Esophagus muscularis mucosa (tissue), 4 donors: ENCODE measurements around the gene C1QTNF5.

Experiments used
- EP300 ChIP-seq: sonication (generic); formaldehyde crosslinking; IDR thresholded peaks from one replicate; pipeline ENCODE4 v1.6.1; 2017; ENCODE audit warnings: antibody characterized with exemption
- POLR2A ChIP-seq: fragments of 450-650 bp; IDR thresholded peaks from one replicate; pipeline ENCODE4 v1.6.1; 2017; ENCODE audit warnings: antibody characterized with exemption, moderate library complexity, mild to moderate bottlenecking, low read depth
- TF ChIP-seq, protein P1 (sequence below), 3 experiments: fragments of 200-600 bp in 2 of 3; fragments of 450-650 bp in 1 of 3; sonication (generic) in 2 of 3; IDR thresholded peaks; one replicate each; pipeline ENCODE4 v1.5.1; 2017 to 2019; ENCODE audit warnings: antibody characterized with exemption in 3 of 3, mild to moderate bottlenecking in 2 of 3, moderate library complexity in 1 of 3

DNA sequence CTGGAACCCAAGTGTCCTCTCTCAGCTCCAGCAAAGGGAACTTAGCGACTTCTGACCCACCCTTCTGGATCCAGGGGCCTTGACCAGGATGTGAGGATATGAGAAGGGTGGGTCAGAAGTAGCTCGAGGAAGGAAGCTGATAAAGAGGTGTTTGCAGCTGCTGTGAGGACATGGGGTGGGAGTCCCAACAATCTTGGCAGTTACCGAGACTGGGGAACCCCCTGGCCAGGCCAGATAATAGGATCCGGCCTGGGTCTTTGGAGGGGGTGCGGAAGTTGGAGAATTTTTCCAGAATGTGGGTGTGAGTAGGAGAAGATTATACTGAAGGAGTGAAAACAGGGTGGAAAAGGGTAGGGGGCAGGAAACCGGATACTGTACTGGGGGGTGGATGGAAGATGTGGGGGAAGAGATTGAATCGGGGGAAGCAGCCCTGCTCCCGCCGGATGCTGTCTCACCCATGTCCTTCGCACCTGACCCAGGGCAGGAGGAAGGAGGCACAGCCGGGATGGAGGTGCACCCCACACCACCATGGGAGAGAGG lies 20.9 kb downstream of the C1QTNF5 start:
- no peak for TF ChIP-seq POLR2A
- TF ChIP-seq, protein P1, sequence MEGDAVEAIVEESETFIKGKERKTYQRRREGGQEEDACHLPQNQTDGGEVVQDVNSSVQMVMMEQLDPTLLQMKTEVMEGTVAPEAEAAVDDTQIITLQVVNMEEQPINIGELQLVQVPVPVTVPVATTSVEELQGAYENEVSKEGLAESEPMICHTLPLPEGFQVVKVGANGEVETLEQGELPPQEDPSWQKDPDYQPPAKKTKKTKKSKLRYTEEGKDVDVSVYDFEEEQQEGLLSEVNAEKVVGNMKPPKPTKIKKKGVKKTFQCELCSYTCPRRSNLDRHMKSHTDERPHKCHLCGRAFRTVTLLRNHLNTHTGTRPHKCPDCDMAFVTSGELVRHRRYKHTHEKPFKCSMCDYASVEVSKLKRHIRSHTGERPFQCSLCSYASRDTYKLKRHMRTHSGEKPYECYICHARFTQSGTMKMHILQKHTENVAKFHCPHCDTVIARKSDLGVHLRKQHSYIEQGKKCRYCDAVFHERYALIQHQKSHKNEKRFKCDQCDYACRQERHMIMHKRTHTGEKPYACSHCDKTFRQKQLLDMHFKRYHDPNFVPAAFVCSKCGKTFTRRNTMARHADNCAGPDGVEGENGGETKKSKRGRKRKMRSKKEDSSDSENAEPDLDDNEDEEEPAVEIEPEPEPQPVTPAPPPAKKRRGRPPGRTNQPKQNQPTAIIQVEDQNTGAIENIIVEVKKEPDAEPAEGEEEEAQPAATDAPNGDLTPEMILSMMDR (IDR thresholded peaks at IDR 0.05), result no peak
- TF ChIP-seq EP300, result no peak
